Activated CD8-positive, alpha-beta memory T cell treated with anti-CD3 and anti-CD28 coated beads, Interleukin-2, amount 50 U/mL, for 1 hour (primary cell): Measurements from ENCODE around the gene PNKP.
A peak's percentile ranks its signal among the peaks of the same experiment; 100 is the strongest.

Experiments used
- DNase-seq: peaks from one replicate; pipeline ENCODE4 v3.0.0-alpha.2; 2020; ENCODE audit errors: extremely low read depth

The PNKP gene

DNA sequence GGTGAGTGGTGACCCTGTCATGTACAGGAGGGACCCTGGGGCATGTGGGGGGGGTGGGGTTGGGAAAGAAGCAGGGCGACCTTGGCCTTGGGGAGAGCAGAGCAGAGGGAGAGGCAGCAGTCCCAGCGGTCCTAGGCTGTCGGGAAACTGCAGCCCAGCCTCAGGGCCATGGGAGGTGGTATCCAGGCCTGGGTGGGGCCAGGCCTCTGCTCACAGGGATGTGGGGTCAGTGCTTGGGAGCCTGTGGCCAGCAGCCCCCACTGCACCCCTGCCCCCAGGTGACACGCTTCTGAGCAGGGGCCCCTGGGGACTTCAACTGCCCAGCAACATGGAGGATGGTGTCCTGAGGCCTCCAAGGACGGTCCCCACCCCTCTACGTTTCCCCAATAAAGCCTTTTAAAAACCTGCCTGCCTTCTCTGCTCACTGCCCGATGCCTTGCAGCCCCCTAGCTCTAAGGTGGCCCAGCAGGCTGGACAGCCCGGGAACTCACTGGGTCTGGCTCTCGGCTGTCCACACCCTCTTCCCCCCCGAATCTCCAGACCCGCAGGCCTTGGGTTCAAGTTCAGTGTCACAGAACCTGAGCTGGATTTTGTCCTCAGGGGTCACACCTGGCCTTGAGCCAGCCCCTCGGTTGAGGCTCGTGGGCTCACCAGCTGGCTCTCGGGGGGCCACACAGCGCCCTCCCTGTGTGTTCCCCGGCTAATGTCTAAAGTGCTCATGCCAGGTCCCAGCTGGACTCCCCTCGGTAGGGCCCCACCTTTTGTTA lies 6.9 kb downstream of the PNKP start:
- no peak for DNase-seq

GRCh38 chr19:49859682-49860335 lies 7.6 kb downstream of the PNKP start:
- DNase-seq = no peak

DNA sequence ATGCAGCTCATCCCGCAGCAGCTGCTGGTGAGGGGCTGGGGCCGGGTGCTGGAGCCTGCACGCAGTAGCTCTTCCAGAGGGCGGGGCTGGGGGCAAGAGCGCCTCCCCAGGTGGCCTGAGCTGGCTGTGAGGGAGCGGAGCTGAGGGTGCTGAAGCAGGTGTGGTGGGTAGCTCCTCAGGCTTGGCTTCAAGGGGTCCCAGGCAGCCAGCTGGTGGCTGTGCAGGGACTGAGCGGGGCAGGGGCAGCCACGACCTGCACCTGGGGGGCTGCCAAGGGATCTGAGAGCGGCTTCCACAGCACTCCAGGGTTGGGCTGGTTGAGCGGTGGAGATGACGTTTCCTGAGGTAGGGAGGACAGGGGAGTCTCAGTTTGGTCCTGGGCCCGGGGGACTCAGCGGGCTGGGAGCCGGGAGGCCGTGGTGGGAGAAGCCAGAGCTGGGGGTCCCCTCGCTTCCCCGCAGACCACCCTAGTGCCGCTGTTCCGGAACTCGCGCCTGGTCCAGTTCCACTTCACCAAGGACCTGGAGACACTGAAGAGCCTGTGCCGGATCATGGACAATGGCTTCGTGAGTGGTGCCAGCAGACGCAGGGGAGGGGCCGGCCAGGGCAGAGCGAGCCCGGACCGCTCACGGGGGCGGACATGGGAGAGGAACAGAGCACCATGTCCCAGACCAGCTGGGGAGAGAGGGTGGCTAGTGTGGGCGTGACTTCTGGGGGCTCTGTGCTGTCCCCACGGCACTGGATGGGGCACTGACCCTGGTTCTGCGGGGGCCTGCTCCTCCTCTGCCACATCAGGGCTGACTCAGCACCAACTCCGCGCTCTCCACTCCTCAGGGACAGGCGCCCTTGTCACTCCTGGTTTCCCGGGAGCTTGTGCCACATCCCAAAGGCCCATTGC lies 9.0 kb downstream of the PNKP start:
- DNase-seq = no peak

DNA sequence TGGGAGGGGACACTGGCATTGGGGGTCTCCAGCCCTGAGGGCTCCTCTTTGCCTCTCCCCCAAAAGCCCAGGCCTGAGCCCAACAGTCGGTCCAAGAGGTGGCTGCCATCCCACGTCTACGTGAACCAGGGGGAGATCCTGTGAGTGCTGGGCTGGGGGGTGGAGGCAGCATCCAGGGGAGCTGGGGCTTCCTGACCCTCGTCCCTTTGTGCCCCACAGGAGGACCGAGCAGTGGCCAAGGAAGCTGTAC lies 9.6 kb downstream of the PNKP start:
- DNase-seq = no peak

GRCh38 chr19:49857061-49857837 lies 10.1 kb downstream of the PNKP start:
- DNase-seq = no peak

DNA sequence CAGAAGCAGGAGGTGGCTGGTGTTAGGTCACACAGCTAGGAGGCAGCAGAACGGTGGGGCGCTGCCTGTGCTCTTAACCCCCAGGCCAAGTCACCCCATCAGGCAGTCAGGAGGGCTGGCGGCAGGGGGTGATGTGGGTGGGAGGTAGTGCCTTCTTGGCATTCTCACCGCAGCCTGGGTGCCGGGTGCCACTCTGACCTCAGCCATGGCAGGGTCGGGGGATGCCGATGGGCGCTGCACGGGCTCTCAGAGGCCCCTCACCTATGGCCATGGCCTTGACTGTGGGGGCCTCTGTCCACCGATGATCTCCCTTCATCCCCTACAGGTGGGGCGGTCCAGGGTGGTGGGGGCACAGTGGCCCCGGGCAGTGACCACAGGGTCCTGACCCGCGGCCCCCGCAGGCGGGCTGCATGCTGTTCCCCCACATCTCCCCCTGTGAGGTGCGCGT lies 10.8 kb downstream of the PNKP start:
- no peak for DNase-seq

GRCh38 chr19:49855676-49856573 lies 11.5 kb downstream of the PNKP start:
- no peak for DNase-seq

GRCh38 chr19:49855277-49855675 lies 12.1 kb downstream of the PNKP start:
- no peak for DNase-seq

DNA sequence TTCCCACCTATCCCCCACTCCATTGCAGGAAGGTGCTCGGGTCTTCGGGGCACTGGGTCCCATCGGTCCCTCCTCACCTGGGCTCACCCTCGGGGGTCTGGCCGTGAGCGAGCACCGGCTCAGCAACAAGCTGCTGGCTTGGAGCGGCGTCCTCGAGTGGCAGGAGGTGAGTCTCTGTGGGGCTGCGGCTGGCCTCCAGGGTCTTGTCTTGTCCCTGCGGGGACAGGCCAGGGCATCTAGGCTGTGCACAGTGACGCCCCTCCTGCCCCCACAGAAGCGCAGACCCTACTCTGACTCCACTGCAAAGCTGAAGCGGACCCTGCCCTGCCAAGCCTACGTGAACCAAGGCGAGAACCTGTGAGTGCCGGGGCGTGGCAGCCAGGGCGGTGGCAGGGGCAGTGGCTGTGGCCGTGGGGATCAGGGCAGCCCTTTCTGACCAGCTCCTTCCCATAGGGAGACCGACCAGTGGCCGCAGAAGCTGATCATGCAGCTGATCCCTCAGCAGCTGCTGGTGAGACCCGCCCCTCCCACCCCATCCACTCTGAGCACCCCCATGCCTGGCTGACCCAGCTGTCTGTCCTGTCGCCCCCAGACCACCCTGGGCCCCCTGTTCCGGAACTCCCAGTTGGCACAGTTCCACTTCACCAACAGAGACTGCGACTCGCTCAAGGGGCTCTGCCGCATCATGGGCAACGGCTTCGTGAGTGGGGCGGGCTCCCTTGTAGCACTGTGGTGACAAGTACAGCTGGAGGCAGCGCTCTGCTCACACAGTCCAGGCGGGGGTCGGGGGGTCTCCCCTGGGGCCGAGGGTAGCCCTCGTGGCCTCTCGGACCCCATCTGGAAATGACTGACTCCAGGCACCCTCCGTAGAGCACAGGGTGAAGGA lies 12.8 kb downstream of the PNKP start:
- no peak for DNase-seq

- no peak for DNase-seq
These were observed 13.5 kb downstream of the PNKP start for GRCh38 chr19:49853852-49854377.

GRCh38 chr19:49852631-49853126 lies 14.7 kb downstream of the PNKP start:
- no peak for DNase-seq

- no peak for DNase-seq
These were observed 15.7 kb downstream of the PNKP start for GRCh38 chr19:49851456-49852259.

GRCh38 chr19:49850487-49851342 lies 16.7 kb downstream of the PNKP start, which contains the start of gene PTOV1:
TSS of gene PTOV1 (plus strand) at chr19:49851159.
- peak; percentile 63 for DNase-seq

DNA sequence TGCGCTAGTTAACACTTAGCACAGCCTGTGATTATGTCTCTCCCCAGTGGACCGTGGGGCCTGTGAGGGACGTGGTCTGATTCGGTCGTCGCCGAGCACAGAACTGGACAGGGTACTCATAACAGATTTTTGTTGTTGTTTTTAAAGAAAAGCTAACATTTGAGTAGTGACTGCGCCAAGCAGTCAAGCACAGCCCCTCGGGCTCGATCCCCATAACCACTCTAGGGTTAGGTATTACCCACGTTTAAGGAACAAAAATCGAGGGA lies 17.2 kb downstream of the PNKP start:
- DNase-seq = no peak

- no peak for DNase-seq
These were observed 17.7 kb downstream of the PNKP start for GRCh38 chr19:49849433-49850220.

- DNase-seq = no peak
These were observed 18.4 kb downstream of the PNKP start for GRCh38 chr19:49848938-49849337.
